IMR-90 (cell line): ENCODE results near the gene ID3. TPM values are rescaled to one million over a fixed set of nuclear protein-coding genes. Genes with fewer than 3 reads are reported as not detected.
A peak's percentile ranks its signal among the peaks of the same experiment; 100 is the strongest.

Source experiments
- ATAC-seq: fragments of 200-7000 bp; cut with Tn5 transposase; 2 replicates; pipeline ENCODE4 v1.9.1; 2020; ENCODE audit warnings: low read depth, mild to moderate bottlenecking, moderate library complexity
- BruUV-seq: library from RNA; stranded (reverse); fragments of 400-500 nt; replicated peaks from 2 replicates; lab custom pipeline; 2021; lab: Mats Ljungman, UMichigan
- CTCF ChIA-PET: fragments of 300-600 bp; formaldehyde crosslinking; extraction: SDS; loops from one replicate; lab custom pipeline; 2021; ENCODE audit warnings: antibody characterized with exemption; lab: Yijun Ruan, JAX
- POLR2A ChIA-PET: fragments of 300-600 bp; sonication (Branson Sonifier 250); formaldehyde crosslinking; loops from one replicate; lab custom pipeline; 2022; ENCODE audit warnings: antibody characterized with exemption; ENCODE audit not compliant: unreplicated experiment; lab: Charles Lee
- DNase-seq: peaks from one replicate; pipeline ENCODE4 v3.0.0; 2013
- H2AFZ ChIP-seq: replicated peaks from 2 replicates; pipeline ENCODE3; 2013; ENCODE audit warnings: low read length, mild to moderate bottlenecking; ENCODE audit not compliant: poor library complexity
- H2AK5ac ChIP-seq: 2 replicates; pipeline ENCODE4 v1.6.1; 2013; ENCODE audit warnings: low read depth, low read length, inconsistent platforms
- H2AK9ac ChIP-seq: replicated peaks from 2 replicates; pipeline ENCODE3; 2013; ENCODE audit warnings: mild to moderate bottlenecking, low read depth, low read length, moderate library complexity; ENCODE audit not compliant: poor library complexity
- H2BK120ac ChIP-seq: 2 replicates; pipeline ENCODE4 v1.6.1; 2013; ENCODE audit warnings: low read depth, low read length, inconsistent platforms
- H2BK15ac ChIP-seq: 3 replicates; pipeline ENCODE4 v1.6.1; 2013; ENCODE audit warnings: low read depth, low read length, inconsistent platforms
- H2BK20ac ChIP-seq: 2 replicates; pipeline ENCODE4 v1.6.1; 2013; ENCODE audit warnings: low read depth, mild to moderate bottlenecking, inconsistent platforms, low read length, moderate library complexity
- H2BK5ac ChIP-seq: 2 replicates; pipeline ENCODE4 v1.6.1; 2013; ENCODE audit warnings: mild to moderate bottlenecking, low read depth, low read length, inconsistent platforms; ENCODE audit not compliant: poor library complexity, severe bottlenecking
- H3K14ac ChIP-seq: replicated peaks from 2 replicates; pipeline ENCODE4 v1.6.1; 2013; ENCODE audit warnings: low read depth, low read length, inconsistent platforms
- H3K18ac ChIP-seq: 2 replicates; pipeline ENCODE4 v1.6.1; 2013; ENCODE audit warnings: low read depth, low read length, control low read depth
- H3K23ac ChIP-seq: 2 replicates; pipeline ENCODE4 v1.6.1; 2013; ENCODE audit warnings: low read depth, low read length, inconsistent platforms
- H3K27ac ChIP-seq: 2 replicates; pipeline ENCODE4 v1.5.1; 2013; ENCODE audit warnings: mild to moderate bottlenecking, control low read depth, low read length; ENCODE audit not compliant: insufficient read depth
- H3K27me3 ChIP-seq: 2 replicates; pipeline ENCODE4 v1.6.1; 2013; ENCODE audit warnings: low read length; ENCODE audit not compliant: control insufficient read depth, insufficient read depth
- H3K36me3 ChIP-seq: 2 replicates; pipeline ENCODE4 v1.6.1; 2013; ENCODE audit warnings: low read length, mixed read lengths; ENCODE audit not compliant: control insufficient read depth, insufficient read depth
- H3K4ac ChIP-seq: 2 replicates; pipeline ENCODE4 v1.6.1; 2013; ENCODE audit warnings: low read depth, low read length, inconsistent platforms
- H3K4me1 ChIP-seq: 2 replicates; pipeline ENCODE4 v1.6.1; 2013; ENCODE audit warnings: low read length, mixed read lengths; ENCODE audit not compliant: control insufficient read depth, insufficient read depth
- H3K4me2 ChIP-seq: 2 replicates; pipeline ENCODE4 v1.6.1; 2013; ENCODE audit warnings: low read depth, mild to moderate bottlenecking, control low read depth, low read length, moderate library complexity
- H3K4me3 ChIP-seq: 2 replicates; pipeline ENCODE4 v1.5.1; 2013; ENCODE audit warnings: low read depth, mild to moderate bottlenecking, control low read depth, low read length, moderate library complexity; ENCODE audit not compliant: insufficient read depth
- H3K56ac ChIP-seq: 2 replicates; pipeline ENCODE4 v1.6.1; 2013; ENCODE audit warnings: low read length, inconsistent platforms; ENCODE audit not compliant: insufficient read depth; ENCODE audit errors: extremely low read depth
- H3K79me1 ChIP-seq, 2 experiments: 2 replicates each; pipeline ENCODE4 v1.6.1; 2013; ENCODE audit warnings: low read length in 2 of 2, inconsistent platforms in 1 of 2, low read depth in 1 of 2
- H3K9ac ChIP-seq: 2 replicates; pipeline ENCODE4 v1.6.1; 2013; ENCODE audit warnings: low read depth, low read length, control low read depth
- H3K9me1 ChIP-seq: 2 replicates; pipeline ENCODE4 v1.6.1; 2013; ENCODE audit warnings: low read length, inconsistent platforms; ENCODE audit not compliant: insufficient read depth
- H3K9me3 ChIP-seq: 2 replicates; pipeline ENCODE4 v1.6.1; 2013; ENCODE audit warnings: low read length; ENCODE audit not compliant: control insufficient read depth, insufficient read depth
- H4K20me1 ChIP-seq: 2 replicates; pipeline ENCODE4 v1.6.1; 2013; ENCODE audit warnings: low read length, inconsistent platforms; ENCODE audit not compliant: insufficient read depth
- H4K5ac ChIP-seq: 2 replicates; pipeline ENCODE4 v1.6.1; 2013; ENCODE audit warnings: mild to moderate bottlenecking, low read depth, low read length, control low read depth
- H4K8ac ChIP-seq, 2 experiments: 2 replicates each; pipeline ENCODE4 v1.6.1; 2013; ENCODE audit warnings: low read depth in 2 of 2, low read length in 2 of 2, control low read depth in 1 of 2, inconsistent platforms in 1 of 2
- H4K91ac ChIP-seq: 2 replicates; pipeline ENCODE4 v1.6.1; 2013; ENCODE audit warnings: low read depth, low read length, inconsistent platforms; ENCODE audit not compliant: insufficient read depth
- BHLHE40 ChIP-seq: fragments of 150-350 bp; IDR thresholded peaks from 2 replicates; pipeline ENCODE4 v1.6.1; 2016; ENCODE audit warnings: mild to moderate bottlenecking, low read depth, low read length
- CEBPB ChIP-seq: IDR thresholded peaks from 2 replicates; pipeline ENCODE4 v1.6.1; 2012; ENCODE audit warnings: low read depth, low read length, improper control_type of control experiment
- CHD1 ChIP-seq: IDR thresholded peaks from 2 replicates; pipeline ENCODE4 v1.6.1; 2012; ENCODE audit warnings: low read depth, low read length, improper control_type of control experiment
- ELK1 ChIP-seq: fragments of 150-350 bp; IDR thresholded peaks from 2 replicates; pipeline ENCODE4 v1.6.1; 2016; ENCODE audit warnings: low read depth, mild to moderate bottlenecking, low read length, moderate library complexity, borderline replicate concordance
- MAFK ChIP-seq: IDR thresholded peaks from 2 replicates; pipeline ENCODE4 v1.6.1; 2012; ENCODE audit warnings: low read depth, low read length, improper control_type of control experiment
- MAZ ChIP-seq: IDR thresholded peaks from 2 replicates; pipeline ENCODE4 v1.6.1; 2012; ENCODE audit warnings: low read depth, mild to moderate bottlenecking, low read length, improper control_type of control experiment, moderate library complexity, borderline replicate concordance
- MXI1 ChIP-seq: IDR thresholded peaks from 2 replicates; pipeline ENCODE4 v1.6.1; 2012; ENCODE audit warnings: low read depth, mild to moderate bottlenecking, low read length, moderate library complexity, borderline replicate concordance
- NFE2L2 ChIP-seq: fragments of 150-350 bp; IDR thresholded peaks from 2 replicates; pipeline ENCODE4 v1.6.1; 2016; ENCODE audit warnings: low read depth, mild to moderate bottlenecking, low read length
- POLR2A ChIP-seq: IDR thresholded peaks from 2 replicates; pipeline ENCODE4 v1.6.1; 2012; ENCODE audit warnings: mild to moderate bottlenecking, low read depth, low read length
- RAD21 ChIP-seq: IDR thresholded peaks from 2 replicates; pipeline ENCODE4 v1.6.1; 2012; ENCODE audit warnings: low read length, improper control_type of control experiment
- RCOR1 ChIP-seq: IDR thresholded peaks from 2 replicates; pipeline ENCODE4 v1.6.1; 2012; ENCODE audit warnings: mild to moderate bottlenecking, low read length, improper control_type of control experiment; ENCODE audit not compliant: insufficient replicate concordance
- RFX5 ChIP-seq: IDR thresholded peaks from 2 replicates; pipeline ENCODE4 v1.8.0; 2012; ENCODE audit warnings: low read depth, mild to moderate bottlenecking, low read length, moderate library complexity
- SMC3 ChIP-seq: fragments of 150-350 bp; IDR thresholded peaks from 2 replicates; pipeline ENCODE4 v1.6.1; 2016; ENCODE audit warnings: low read depth, mild to moderate bottlenecking, antibody characterized with exemption, low read length, moderate library complexity
- WGBS, 2 experiments: methylation state at CpG; one replicate each; pipeline versions ENCODE4 v1.1.5 to v1.1.7; 2013; ENCODE audit warnings: missing lambda C conversion rate in 2 of 2; ENCODE audit not compliant: insufficient read length in 1 of 2; ENCODE audit errors: extremely low coverage in 2 of 2; 5-methylcytosine and 5-hydroxymethylcytosine counted together
- dilution Hi-C: fragments of 300-500 bp; cut with HindIII; formaldehyde crosslinking; loops from one replicate; pipeline ENCODE4 v1.14.3; 2018; ENCODE audit warnings: low sequenced_read_pairs; ENCODE audit not compliant: unreplicated experiment
- in situ Hi-C: fragments of 300-500 bp; cut with MboI; formaldehyde crosslinking; loops from 3 replicates; pipeline ENCODE4 v1.14.3; 2019; ENCODE audit warnings: low sequenced_read_pairs, inconsistent platforms, mixed read lengths
- intact Hi-C: fragments of 100-400 bp; cut with micrococcal nuclease; formaldehyde crosslinking; loops from 2 replicates; pipeline ENCODE4 v1.10.0; 2022
- polyA plus RNA-seq, 3 experiments: library from polyadenylated mRNA; depleted of rRNA; stranded (reverse); fragments of >200 nt; gene quantifications; 2 replicates each; pipeline ENCODE4 v1.2.3, GENCODE V29; 2012; ENCODE audit warnings: low replicate concordance in 1 of 3
- total RNA-seq: library from RNA; depleted of rRNA; stranded (reverse); fragments of >200 nt; gene quantifications from 2 replicates; pipeline ENCODE4 v1.2.3, GENCODE V29; 2012
- TF ChIP-seq, protein P1 (sequence below): conservative IDR thresholded peaks from 2 replicates; pipeline ENCODE4 v1.5.1; 2012; ENCODE audit warnings: mild to moderate bottlenecking, low read depth, low read length, improper control_type of control experiment
- TF ChIP-seq, protein P2 (sequence below): fragments of 150-350 bp; IDR thresholded peaks from 2 replicates; pipeline ENCODE4 v1.6.1; 2017; ENCODE audit warnings: mild to moderate bottlenecking, antibody characterized with exemption, low read length, low read depth

ID3 gene
- total and polyA plus RNA-seq, 2 of the 4 experiments (the other 2 are of a cell fraction), result 109 to 304 TPM

- Histone ChIP-seq H3K27ac (no peak overlapping the region), H4K91ac (peak overlapping the region; percentile 62; the same call in 1 of the 2 replicates), H2BK15ac (no peak overlapping the region), H2AFZ (no peak overlapping the region), H3K18ac (no peak overlapping the region), H3K23ac (no peak overlapping the region), H4K8ac (no peak overlapping the region), H3K56ac (no peak overlapping the region), H2AK5ac (no peak overlapping the region), H3K9me3 (no peaks in the 10 kb centered on the region), H3K9me1 (no peaks in the 10 kb centered on the region), H3K14ac (0 out of 2 replicates have a peak overlapping the region, but pooled peaks have one; percentile 23), H3K4me2 (no peak overlapping the region), H3K4ac (0 out of 2 replicates have a peak overlapping the region, but pooled peaks have one; percentile 17), H3K27me3 (no peaks in the 10 kb centered on the region), H2BK5ac (no peak overlapping the region), H3K4me1 (no peaks in the 10 kb centered on the region), H3K79me1 (no peaks in the 10 kb centered on the region), H2AK9ac (no peak overlapping the region), H2BK120ac (no peak overlapping the region), H2BK20ac (0 out of 2 replicates have a peak overlapping the region, but pooled peaks have one; percentile 17), H3K9ac (no peak overlapping the region), H3K4me3 (no peak overlapping the region), H4K5ac (no peak overlapping the region), H3K36me3 (no peaks in the 10 kb centered on the region), H4K20me1 (no peaks in the 10 kb centered on the region)
- BruUV-seq, result no TSS peak
- DNase-seq (no peak), ATAC-seq (no peak)
- intact Hi-C loops (no loop called here), in situ Hi-C loops (loop anchor here (5.0 to 10.0 kb wide), 2 partner anchors 90 to 208 kb away; no protein-coding TSS in a partner anchor), dilution Hi-C loops (no loop called here)
- no CpG with 5 or more reads among the region's 8 CpGs for WGBS, 2 experiments
- ChIA-PET POLR2A (interaction anchor here (0.6 to 0.7 kb wide), 2 partner anchors 90 to 266 kb away, joined by 3 to 6 read pairs; no protein-coding TSS in a partner anchor), CTCF (interaction anchor here (0.7 to 1.2 kb wide), 2 partner anchors 8 to 91 kb away, joined by 4 read pairs; no protein-coding TSS in a partner anchor)
- TF ChIP-seq RCOR1, result no peak
- TF ChIP-seq CHD1, result no peak
- TF ChIP-seq RFX5, result no peak
- no peak for TF ChIP-seq MXI1
- no peak for TF ChIP-seq ELK1
- no peak for TF ChIP-seq NFE2L2
- TF ChIP-seq SMC3, result no peak
- no peak for TF ChIP-seq POLR2A
- TF ChIP-seq, protein P1, sequence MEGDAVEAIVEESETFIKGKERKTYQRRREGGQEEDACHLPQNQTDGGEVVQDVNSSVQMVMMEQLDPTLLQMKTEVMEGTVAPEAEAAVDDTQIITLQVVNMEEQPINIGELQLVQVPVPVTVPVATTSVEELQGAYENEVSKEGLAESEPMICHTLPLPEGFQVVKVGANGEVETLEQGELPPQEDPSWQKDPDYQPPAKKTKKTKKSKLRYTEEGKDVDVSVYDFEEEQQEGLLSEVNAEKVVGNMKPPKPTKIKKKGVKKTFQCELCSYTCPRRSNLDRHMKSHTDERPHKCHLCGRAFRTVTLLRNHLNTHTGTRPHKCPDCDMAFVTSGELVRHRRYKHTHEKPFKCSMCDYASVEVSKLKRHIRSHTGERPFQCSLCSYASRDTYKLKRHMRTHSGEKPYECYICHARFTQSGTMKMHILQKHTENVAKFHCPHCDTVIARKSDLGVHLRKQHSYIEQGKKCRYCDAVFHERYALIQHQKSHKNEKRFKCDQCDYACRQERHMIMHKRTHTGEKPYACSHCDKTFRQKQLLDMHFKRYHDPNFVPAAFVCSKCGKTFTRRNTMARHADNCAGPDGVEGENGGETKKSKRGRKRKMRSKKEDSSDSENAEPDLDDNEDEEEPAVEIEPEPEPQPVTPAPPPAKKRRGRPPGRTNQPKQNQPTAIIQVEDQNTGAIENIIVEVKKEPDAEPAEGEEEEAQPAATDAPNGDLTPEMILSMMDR, result no peak
- no peak for TF ChIP-seq RAD21
- TF ChIP-seq MAFK, result no peak
- no peak for TF ChIP-seq CEBPB
- TF ChIP-seq BHLHE40, result no peak
- TF ChIP-seq MAZ, result no peak
- TF ChIP-seq, protein P2, sequence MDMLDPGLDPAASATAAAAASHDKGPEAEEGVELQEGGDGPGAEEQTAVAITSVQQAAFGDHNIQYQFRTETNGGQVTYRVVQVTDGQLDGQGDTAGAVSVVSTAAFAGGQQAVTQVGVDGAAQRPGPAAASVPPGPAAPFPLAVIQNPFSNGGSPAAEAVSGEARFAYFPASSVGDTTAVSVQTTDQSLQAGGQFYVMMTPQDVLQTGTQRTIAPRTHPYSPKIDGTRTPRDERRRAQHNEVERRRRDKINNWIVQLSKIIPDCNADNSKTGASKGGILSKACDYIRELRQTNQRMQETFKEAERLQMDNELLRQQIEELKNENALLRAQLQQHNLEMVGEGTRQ, result no peak
Observed at GRCh38 chr1:23546897-23547584, 12.3 kb downstream of the ID3 start.
